Adrenal gland (tissue), 5 donors: ENCODE measurements around the gene RAB18.

Experiments
- CTCF ChIP-seq, 6 experiments: fragments of 450-650 bp in 4 of 6; fragments of 200-600 bp in 2 of 6; sonication (generic) in 1 of 6; IDR thresholded peaks; 1 replicate in 5 of 6; 2 replicates in 1 of 6; pipeline versions ENCODE4 v1.5.1 to v1.8.0; 2016 to 2021; ENCODE audit warnings: antibody characterized with exemption in 6 of 6, mild to moderate bottlenecking in 2 of 6, moderate library complexity in 1 of 6
- POLR2A ChIP-seq, 2 donors: fragments of 450-650 bp; IDR thresholded peaks; one replicate each; pipeline ENCODE4 v1.6.1; 2017; ENCODE audit warnings: antibody characterized with exemption in 2 of 2, mild to moderate bottlenecking in 2 of 2, moderate library complexity in 1 of 2
- donor health status: DM: no; HTN: no; CAD: no.

DNA sequence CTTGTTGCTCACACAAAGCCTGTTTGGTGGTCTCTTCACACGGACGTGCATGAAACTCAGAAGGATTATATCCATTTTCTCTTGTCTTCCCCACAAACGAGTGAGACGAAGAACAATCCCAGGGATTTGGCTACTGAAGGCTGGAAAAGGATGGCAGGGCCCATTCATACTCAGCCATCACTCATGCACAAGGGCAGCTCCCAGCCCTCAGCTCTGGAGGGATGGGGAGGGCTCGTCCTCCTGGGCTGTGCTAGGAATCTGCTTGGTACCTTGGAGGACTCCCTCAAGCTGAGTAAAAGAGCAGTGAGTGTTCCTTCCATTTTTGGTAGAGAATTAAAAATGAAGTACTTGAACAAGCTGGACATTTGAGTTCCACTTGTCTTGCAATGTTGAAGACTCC, 33.2 kb upstream of the RAB18 start:
- TF ChIP-seq CTCF (IDR thresholded peaks at IDR 0.05): no peak
- TF ChIP-seq POLR2A (IDR thresholded peaks at IDR 0.05): no peak
